ENCODE measurements around the gene ZNF385B.
"Not testable (repeated sequence)": the region's sequence is repeated elsewhere in the genome, so short reads cannot be mapped to it uniquely, and the experiment has no call there.

ZNF385B gene

DNA sequence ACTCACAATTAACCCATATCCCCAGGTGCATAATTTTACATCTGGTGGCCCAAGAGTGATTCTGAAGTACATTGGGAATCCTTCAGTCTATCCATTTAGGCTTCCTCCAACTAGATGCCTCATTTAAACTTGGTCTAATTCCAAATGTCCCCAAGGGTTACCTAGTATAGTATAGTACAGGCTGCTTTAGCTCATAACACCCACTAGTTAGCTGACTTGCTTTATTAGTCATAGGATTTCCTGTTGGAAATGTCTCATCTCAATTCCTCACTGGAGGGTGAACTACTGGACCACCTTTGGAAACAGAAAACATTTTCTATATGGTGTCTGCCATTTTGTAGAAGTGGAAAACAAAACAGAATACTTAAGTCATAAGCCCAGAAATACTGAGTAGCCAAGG lies 394.3 kb downstream of the ZNF385B start:
- no peak overlapping the region for H3K4me3 ChIP-seq (ENCODE audit: low read depth, low read length)
- TF ChIP-seq, protein P1, sequence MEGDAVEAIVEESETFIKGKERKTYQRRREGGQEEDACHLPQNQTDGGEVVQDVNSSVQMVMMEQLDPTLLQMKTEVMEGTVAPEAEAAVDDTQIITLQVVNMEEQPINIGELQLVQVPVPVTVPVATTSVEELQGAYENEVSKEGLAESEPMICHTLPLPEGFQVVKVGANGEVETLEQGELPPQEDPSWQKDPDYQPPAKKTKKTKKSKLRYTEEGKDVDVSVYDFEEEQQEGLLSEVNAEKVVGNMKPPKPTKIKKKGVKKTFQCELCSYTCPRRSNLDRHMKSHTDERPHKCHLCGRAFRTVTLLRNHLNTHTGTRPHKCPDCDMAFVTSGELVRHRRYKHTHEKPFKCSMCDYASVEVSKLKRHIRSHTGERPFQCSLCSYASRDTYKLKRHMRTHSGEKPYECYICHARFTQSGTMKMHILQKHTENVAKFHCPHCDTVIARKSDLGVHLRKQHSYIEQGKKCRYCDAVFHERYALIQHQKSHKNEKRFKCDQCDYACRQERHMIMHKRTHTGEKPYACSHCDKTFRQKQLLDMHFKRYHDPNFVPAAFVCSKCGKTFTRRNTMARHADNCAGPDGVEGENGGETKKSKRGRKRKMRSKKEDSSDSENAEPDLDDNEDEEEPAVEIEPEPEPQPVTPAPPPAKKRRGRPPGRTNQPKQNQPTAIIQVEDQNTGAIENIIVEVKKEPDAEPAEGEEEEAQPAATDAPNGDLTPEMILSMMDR (IDR thresholded peaks at IDR 0.05; ENCODE audit: borderline replicate concordance, insufficient read depth, low read depth, low read length), result no peak

DNA sequence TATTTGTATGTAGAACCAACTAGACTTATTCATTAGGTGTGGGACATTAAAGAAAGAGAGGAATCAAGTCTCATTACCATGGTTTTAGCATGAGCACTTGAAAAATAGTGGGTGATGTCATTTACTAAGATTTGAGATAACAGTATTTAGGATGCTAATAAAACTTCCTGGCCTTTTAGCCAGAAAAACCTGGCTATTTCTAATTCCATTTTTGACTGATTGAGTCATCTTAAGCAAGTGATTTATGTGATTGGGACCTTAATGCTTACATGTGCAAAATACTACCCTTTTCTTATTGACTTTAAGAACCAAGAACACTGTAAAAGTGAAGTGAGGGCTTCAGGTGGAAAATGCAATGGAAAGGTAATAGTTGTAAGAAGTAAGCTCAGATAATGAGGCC lies 400.0 kb downstream of the ZNF385B start:
- TF ChIP-seq, protein P1 (IDR thresholded peaks at IDR 0.05; ENCODE audit: borderline replicate concordance, insufficient read depth, low read depth, low read length), result no peak
- no peak overlapping the region for H3K4me3 ChIP-seq (ENCODE audit: low read depth, low read length)

- TF ChIP-seq, protein P1 (IDR thresholded peaks at IDR 0.05; ENCODE audit: borderline replicate concordance, insufficient read depth, low read depth, low read length), result no peak
- H3K4me3 ChIP-seq (ENCODE audit: low read depth, low read length), result no peak overlapping the region
Measured at GRCh38 chr2:179460181-179460929, 401.1 kb downstream of the ZNF385B start.

DNA sequence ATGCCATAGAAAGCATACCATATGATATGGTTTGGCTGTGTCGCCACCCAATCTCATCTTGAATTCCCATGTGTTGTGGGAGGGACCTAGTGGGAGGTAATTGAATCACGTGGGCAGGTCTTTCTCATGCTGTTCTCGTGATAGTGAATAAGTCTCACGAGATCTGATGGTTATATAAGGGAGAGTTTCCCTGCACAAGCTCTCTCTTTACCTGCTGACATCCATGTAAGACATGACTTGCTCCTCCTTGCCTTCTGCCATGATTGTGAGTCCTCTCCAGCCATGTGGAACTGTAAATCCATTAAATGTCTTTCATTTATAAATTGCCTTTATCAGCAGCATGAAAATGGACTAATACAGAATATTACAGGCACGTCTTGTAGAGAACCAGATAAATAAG lies 403.3 kb downstream of the ZNF385B start:
- not testable (repeated sequence) for H3K4me3 ChIP-seq (ENCODE audit: low read depth, low read length)

- TF ChIP-seq, protein P1 (IDR thresholded peaks at IDR 0.05; ENCODE audit: borderline replicate concordance, insufficient read depth, low read depth, low read length), result no peak
- no peak overlapping the region for H3K4me3 ChIP-seq (ENCODE audit: low read depth, low read length)
Measured at GRCh38 chr2:179455824-179456223, 405.6 kb downstream of the ZNF385B start.

GRCh38 chr2:179455172-179455524 lies 406.3 kb downstream of the ZNF385B start:
- TF ChIP-seq, protein P1 (IDR thresholded peaks at IDR 0.05; ENCODE audit: borderline replicate concordance, insufficient read depth, low read depth, low read length), result no peak
- H3K4me3 ChIP-seq (ENCODE audit: low read depth, low read length), result no peak overlapping the region

- TF ChIP-seq, protein P1 (IDR thresholded peaks at IDR 0.05; ENCODE audit: borderline replicate concordance, insufficient read depth, low read depth, low read length), result no peak
- no peak overlapping the region for H3K4me3 ChIP-seq (ENCODE audit: low read depth, low read length)
Measured at GRCh38 chr2:179454443-179455171, 406.8 kb downstream of the ZNF385B start.
